ENCODE data around the gene RGS7.
A peak's percentile ranks its signal among the peaks of the same experiment; 100 is the strongest.
"Not testable (repeated sequence)": the region's sequence is repeated elsewhere in the genome, so short reads cannot be mapped to it uniquely, and the experiment has no call there.

RGS7 gene

DNA sequence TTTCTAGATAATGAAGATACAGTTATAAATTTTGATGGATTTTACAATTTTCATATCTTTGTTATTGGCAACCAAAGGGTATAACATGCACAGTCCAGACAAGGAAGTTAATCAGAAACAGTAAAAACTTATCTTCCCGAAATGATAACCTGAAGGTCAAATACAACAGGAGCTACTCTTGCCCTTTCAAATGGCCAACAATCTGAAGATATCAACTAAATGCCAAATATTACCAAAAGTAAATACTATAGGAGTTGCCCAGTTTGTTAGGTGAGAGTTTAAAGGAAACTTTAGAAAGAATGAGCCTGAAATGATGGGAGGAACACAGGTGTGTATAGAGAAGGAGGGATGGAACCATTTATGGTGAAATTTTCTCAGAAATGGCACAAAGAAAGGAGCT is 153.2 kb downstream of the RGS7 start:
- no peak for DNase-seq

DNA sequence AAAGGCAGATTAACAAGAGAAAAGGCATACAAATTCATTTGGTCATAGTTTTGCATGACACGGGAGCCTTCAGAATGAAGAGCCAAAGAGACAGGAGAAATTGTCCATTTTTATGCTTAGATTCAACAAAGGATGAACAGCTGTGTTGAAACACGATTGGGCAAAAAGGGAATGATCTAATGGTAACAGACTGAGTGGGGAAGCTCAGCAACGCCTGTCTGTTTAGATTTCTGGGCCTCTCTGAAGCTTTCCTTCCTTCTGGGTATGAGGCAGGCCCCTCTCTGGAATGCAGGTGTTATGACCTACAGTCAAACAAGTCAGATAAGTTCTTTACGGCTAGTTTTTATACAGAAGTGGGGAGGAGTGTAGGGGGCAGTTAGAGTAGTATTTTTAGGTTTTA is 154.6 kb downstream of the RGS7 start:
- no peak for DNase-seq

- DNase-seq = no peak
These were observed 170.3 kb downstream of the RGS7 start for GRCh38 chr1:241186716-241187115.

DNA sequence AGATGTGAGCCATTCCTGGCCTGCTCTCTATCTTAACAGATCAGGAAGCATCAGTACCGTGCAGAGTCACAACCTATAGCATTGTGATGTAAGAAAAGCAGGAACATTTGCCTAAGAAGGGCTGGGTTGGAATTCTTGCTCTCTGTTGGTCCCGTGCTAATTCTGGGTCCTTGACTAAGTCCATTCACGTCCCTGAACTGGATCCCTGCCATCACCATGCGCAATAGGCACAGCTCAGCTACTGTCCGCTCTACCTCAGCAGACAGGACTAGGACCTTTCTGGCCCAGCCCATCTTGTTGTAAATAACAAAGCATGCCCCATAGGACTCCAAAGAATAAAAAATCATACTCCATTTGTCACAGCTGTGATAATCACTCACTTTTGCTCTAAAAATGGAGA is 175.0 kb downstream of the RGS7 start:
- no peak for DNase-seq

GRCh38 chr1:241181471-241181870 is 175.5 kb downstream of the RGS7 start:
- DNase-seq = no peak

DNA sequence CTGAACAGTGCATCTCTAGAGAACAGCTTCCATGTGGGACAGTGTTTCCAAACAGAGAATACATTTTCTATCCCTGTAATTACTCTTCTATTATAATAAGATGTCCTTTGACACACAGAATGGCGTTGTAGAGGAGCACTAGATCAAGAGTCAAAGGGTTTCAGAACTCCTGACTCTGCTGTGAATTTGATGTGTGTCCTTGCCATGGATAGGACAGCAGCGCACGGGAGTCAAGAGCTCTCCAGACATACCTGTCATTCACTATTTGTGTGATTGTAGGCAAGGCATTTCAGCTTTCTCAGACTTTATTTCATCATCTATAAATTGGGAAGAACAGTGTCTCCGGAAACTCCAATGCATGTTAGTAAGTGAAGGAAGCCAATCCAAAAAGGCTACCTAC is 176.4 kb downstream of the RGS7 start:
- DNase-seq = no peak

- no peak for DNase-seq
These were observed 179.3 kb downstream of the RGS7 start for GRCh38 chr1:241177660-241178059.

DNA sequence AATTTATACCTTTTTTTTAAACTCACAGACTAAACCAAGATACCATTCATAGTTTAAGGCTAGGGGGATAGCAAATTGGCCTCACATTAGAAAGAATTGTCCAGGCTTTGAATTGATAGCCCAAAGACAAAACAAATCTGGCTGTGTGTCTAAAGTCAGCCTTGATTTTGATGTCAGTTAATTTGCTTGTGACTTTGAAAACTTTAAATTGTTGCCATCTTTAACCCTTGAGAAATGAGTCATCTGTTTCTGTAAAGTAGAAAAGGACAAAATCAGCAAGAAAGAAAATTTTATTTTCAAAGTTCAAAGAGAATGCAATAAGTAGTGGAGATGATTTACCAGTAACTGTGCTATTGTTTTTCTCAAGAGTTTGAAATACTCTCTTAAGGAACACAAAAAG is 184.5 kb downstream of the RGS7 start:
- DNase-seq = no peak

GRCh38 chr1:241171991-241172390 is 185.0 kb downstream of the RGS7 start:
- DNase-seq = no peak

DNA sequence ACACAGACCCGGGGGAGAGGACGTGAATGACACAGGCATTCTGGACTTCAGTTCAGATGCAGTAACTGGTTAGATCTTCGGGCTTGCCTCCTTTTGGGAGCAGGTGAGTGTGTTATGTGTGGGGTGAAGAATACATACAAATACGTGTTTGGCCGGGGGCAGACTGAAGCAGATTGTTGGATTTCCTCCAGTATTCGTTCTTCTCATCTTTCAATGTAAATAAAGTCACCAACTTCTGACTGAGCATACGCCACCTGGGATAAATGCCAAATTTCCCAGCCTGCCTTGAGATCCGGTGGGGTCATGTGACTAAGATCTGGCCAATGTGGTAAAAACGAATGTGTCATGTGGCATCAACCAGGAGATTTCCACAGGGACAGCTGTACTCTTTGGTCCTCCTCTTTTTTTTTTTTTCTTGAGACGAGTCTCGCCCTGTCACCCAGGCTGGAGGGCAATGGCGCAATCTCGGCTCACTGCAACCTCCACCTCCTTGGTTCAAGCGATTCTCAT is 189.8 kb downstream of the RGS7 start:
- peak; percentile 39 for DNase-seq

DNA sequence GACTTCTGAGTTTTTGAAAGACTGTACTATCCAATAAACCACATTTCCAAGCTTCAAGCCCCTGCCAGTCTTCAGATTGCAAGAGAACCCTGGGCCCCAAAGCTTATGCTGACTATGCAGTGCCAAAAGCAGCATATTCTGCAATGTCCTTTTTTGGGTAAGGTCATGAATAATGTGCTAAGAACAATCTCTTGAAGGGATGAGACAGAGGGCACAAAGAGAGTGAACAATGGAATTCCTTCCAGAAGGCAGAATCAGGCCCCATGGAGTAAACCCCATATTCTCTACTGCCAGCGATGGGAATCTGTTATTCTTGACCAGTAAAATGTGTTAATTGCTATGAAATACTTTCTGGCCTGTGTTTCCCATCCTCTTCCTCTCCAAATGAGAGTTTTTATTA is 190.4 kb downstream of the RGS7 start:
- DNase-seq = no peak

DNA sequence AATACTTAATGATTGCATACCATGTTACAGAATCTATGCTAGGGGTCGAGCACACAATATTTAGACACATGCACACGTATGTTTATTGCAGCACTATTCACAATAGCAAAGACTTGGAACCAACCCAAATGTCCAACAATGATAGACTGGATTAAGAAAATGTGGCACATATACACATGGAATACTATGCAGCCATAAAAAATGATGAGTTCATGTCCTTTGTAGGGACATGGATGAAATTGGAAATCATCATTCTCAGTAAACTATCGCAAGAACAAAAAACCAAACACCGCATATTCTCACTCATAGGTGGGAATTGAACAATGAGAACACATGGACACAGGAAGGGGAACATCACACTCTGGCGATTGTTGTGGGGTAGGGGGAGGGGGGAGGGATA is 191.7 kb downstream of the RGS7 start:
- DNase-seq = not testable (repeated sequence)

DNA sequence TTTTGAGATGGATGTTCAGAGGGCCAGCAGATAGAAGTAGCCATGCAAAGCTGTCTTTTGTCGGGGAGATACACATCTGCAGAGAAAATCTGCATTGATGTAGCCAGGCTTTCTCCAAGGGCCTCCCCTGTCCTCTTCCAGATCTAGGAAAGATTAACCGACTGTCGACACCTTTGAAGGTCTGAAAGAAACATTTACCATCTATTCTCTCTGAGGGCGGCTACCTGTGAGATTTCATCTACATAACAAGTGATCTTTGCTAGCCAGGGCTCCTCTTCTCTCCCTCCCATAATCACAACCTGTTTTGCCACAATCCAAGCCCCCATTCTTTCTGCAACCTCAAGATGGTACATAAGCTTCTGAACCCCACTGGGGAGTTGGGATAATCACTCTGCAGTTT is 193.6 kb downstream of the RGS7 start:
- no peak for DNase-seq

DNA sequence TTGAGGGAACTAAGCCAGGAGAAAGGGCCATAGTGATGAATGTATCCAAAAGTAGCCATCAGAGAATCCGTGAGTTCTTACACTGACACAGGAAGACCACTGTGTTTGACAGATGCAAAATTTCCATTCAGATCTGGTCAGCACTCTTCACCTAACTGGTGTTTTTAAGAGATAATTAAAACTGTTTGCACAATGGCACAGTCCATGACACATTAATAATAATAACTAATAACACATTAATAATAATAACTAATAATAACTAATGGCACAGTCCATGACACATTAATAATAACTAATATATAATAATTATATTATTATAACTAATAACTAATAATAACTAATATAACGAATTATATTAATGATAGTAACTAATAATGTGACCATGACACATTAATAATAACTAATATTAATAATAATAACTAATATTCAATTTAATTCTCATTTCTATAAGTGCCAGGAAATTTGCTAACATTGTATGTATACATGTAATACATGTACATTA is 195.8 kb downstream of the RGS7 start:
- DNase-seq = no peak

DNA sequence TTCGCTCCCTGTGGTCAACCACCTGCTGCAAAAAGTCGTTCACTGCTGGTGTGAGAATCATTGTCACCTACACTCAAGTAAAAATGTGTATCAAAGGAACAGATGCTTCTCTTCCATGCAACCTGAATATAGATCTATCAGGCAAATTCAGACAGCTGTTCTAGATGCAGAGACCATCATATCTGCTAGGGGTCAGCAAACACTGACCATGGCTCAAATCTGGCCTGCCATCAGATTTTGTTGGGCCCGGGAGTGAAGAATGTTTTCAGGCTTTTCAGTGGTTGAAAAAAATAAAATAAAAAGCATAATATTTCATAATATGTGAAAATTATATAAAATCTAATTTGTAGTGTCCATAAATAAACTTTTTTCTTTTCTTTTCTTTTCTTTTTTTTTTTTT is 199.6 kb downstream of the RGS7 start:
- no peak for DNase-seq

GRCh38 chr1:241156231-241156965 is 200.6 kb downstream of the RGS7 start:
- DNase-seq = no peak

- DNase-seq = no peak
These were observed 211.1 kb downstream of the RGS7 start for GRCh38 chr1:241145881-241146280.

DNA sequence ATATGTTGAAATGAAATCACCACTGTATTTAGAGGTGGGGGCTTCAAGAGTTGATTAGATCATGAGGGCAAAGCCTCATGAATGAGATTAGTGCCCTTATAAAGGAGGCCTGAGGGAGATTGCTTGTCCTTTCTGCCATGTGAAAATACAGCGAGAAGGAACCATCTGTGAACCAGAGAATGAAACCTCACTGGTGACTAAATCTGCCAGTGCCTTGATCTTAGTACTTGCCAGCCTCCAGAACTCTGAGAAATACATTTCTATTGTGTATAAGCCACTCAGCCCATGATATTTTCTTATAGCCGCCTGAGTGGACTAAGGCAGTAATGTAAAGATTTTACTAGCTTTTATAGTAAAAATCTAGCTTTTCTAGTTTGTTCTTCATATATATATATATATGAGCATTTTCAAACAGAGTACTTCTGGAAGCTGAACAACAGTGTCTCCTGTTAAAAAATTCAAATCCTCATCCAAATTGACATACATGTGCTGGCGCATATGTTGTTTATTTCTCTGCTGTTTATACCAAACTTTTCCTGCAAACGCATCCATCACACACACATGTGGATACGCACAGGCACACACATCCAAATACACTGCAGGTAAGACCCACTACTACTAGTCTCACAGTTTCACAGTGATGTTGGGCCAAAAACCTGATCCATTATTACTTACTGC is 213.1 kb downstream of the RGS7 start:
- DNase-seq = no peak

GRCh38 chr1:241142493-241142892 is 214.5 kb downstream of the RGS7 start:
- no peak for DNase-seq

DNA sequence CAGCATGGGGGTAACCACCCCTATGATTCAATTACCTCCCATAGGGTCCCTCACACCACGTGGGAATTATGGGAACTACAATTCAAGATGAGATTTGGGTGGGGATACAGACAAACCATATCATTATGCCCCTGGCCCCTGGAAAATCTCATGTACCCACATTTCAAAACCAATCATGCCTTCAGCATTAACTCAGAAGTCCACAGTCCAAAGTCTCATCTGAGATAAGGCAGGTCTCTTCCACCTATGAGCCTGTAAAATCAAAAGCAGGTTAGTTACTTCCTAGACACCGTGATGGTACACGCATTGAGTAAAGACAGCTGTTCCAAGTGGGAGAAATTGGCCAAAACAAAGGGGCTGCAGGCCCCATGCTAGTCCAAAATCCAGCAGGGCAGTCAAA is 215.4 kb downstream of the RGS7 start:
- not testable (repeated sequence) for DNase-seq

GRCh38 chr1:241140670-241141069 is 216.3 kb downstream of the RGS7 start:
- no peak for DNase-seq

- DNase-seq = no peak
These were observed 218.0 kb downstream of the RGS7 start for GRCh38 chr1:241139047-241139446.

- no peak for DNase-seq
These were observed 218.8 kb downstream of the RGS7 start for GRCh38 chr1:241138248-241138647.

DNA sequence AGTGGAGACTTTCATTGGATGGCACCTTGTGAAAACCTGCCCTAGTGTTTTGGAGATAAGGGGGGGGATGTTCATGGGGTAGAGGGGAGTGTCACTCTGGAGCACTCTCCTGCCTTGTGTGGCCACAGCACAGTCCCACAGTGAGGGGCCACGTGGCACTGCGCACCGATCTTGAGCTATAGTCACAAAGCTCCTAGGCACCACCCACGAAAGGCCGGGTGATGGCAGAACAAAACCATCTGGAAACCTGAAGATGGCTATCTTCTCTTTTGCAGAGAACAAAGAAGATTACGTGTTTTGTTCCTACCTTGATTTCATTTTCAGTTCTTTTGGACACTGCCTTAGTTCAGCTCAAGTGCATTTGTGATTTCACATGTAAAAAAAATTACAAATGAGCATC is 220.6 kb downstream of the RGS7 start:
- no peak for DNase-seq
